ENCODE data around the gene HYAL2. TPM values are rescaled to one million over a fixed set of nuclear protein-coding genes. Genes with fewer than 3 reads are reported as not detected.
A peak's percentile ranks its signal among the peaks of the same experiment; 100 is the strongest.

Gene HYAL2
- total and polyA plus RNA-seq, 8 donors: 67.2 to 171 (median 91.3) TPM

DNA sequence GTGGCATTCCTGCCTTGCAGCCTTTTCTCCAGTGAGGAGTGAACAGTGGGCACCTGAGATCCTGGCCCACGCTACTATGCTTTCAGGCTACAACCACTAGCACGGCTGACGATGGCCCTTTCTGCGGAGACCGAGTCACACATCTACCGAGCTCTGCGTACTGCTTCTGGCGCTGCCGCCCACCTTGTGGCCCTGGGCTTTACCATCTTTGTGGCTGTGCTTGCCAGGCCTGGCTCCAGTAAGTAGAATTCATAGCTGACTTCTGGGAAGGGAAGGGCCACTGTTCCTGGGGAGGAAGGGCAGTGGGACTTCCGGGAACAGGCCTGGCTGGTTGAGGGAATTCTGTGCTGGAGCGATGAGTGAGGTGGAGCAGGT lies 28.8 kb upstream of the HYAL2 start:
- no peaks in the 10 kb centered on the region for H3K9me3 ChIP-seq
- DNase-seq (no peak), ATAC-seq (no peak)
- peaks cover 29 to 82% of the 10 kb centered on the region in 2 donors for H3K4me1 ChIP-seq
- intact Hi-C loops (cut with DNase I): no loop called here
- peak overlapping the region; percentile 69 to 78 for H3K4me3 ChIP-seq
- H3K27ac ChIP-seq: peak overlapping the region in 1 of 2 donors; percentile 97
- no peaks in the 10 kb centered on the region for H3K27me3 ChIP-seq
- peaks cover 4 to 54% of the 10 kb centered on the region in 2 donors for H3K36me3 ChIP-seq
- TF ChIP-seq, protein P1, sequence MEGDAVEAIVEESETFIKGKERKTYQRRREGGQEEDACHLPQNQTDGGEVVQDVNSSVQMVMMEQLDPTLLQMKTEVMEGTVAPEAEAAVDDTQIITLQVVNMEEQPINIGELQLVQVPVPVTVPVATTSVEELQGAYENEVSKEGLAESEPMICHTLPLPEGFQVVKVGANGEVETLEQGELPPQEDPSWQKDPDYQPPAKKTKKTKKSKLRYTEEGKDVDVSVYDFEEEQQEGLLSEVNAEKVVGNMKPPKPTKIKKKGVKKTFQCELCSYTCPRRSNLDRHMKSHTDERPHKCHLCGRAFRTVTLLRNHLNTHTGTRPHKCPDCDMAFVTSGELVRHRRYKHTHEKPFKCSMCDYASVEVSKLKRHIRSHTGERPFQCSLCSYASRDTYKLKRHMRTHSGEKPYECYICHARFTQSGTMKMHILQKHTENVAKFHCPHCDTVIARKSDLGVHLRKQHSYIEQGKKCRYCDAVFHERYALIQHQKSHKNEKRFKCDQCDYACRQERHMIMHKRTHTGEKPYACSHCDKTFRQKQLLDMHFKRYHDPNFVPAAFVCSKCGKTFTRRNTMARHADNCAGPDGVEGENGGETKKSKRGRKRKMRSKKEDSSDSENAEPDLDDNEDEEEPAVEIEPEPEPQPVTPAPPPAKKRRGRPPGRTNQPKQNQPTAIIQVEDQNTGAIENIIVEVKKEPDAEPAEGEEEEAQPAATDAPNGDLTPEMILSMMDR (IDR thresholded peaks at IDR 0.05): no peak

DNA sequence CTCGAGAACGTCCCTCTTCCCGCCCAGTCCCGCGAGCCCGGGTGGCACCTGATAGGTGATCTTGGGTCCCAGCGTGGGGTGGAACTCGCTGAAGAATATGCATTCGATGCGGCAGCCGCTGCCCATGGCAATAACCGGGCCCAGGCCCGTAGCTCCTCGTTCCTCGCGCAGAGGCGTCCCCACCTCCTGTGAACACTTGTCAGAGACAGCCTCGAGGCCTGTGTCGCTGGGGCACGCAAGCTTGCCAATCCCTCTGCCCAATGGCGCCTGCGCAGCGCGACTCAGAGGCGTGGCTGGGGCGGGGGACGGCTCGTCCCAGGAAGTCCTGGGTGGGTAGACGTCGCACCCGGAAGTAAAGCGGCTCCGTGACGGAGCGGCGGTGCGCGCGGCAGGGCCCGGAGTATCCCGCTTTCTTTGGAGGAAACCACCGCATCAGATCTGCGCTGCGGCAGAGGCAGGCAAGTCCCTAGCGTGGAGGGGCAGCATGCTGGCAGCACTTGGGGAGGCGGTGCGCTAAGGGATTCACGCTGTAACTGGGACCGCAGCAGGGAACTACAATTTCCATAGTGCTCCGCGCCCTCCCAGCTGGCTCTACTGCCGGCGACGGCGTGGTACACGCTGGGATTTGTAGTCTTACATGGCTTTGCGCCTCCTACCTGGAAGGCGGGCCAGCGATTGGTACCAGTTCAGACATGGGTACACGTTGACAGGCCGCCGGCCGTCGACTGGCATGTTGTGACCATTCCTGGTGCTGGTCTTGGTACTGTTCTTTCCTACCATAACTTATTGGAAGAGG lies 28.2 kb upstream of the HYAL2 start, which contains the start of the genes CYB561D2 and NPRL2:
Gene CYB561D2 (plus strand): TSS at position 336 of the 796 bp plus-strand sequence. CDS start 572 bp downstream, outside the sequence.
Gene NPRL2 (minus strand): TSS at position 249 of the 796 bp plus-strand sequence. CDS start 123 bp downstream, at position 126.
- intact Hi-C loops (cut with DNase I): no loop called here
- peaks cover 23 to 82% of the 10 kb centered on the region in 2 donors for H3K4me1 ChIP-seq
- TF ChIP-seq, protein P1 (IDR thresholded peaks at IDR 0.05): no peak

GRCh38 chr3:50350213-50350526 lies 27.6 kb upstream of the HYAL2 start:
- intact Hi-C loops (cut with DNase I): no loop called here
- Histone ChIP-seq H3K4me3 (peak overlapping the region; percentile 69 to 78), H3K9me3 (no peaks in the 10 kb centered on the region), H3K27me3 (no peaks in the 10 kb centered on the region), H3K36me3 (peaks cover 4 to 43% of the 10 kb centered on the region in 2 donors), H3K4me1 (peaks cover 27 to 82% of the 10 kb centered on the region in 2 donors), H3K27ac (peak overlapping the region; percentile 90 to 97)
- DNase-seq (no peak), ATAC-seq (no peak)
- TF ChIP-seq, protein P1 (IDR thresholded peaks at IDR 0.05): no peak

More for the DNA sequence above, 28.2 kb upstream of the HYAL2 start, which contains the start of the genes CYB561D2 and NPRL2:
- DNase-seq: peak; percentile 95 to 100 (median 97)
- Histone ChIP-seq H3K36me3 (peaks cover 4 to 48% of the 10 kb centered on the region in 2 donors), H3K27ac (peak within 1 kb of the TSS; percentile 90 to 97), H3K27me3 (no peaks in the 10 kb centered on the region), H3K4me3 (peak within 1 kb of the TSS; percentile 69 to 78), H3K9me3 (no peaks in the 10 kb centered on the region)
- peak; percentile 96 for ATAC-seq

DNA sequence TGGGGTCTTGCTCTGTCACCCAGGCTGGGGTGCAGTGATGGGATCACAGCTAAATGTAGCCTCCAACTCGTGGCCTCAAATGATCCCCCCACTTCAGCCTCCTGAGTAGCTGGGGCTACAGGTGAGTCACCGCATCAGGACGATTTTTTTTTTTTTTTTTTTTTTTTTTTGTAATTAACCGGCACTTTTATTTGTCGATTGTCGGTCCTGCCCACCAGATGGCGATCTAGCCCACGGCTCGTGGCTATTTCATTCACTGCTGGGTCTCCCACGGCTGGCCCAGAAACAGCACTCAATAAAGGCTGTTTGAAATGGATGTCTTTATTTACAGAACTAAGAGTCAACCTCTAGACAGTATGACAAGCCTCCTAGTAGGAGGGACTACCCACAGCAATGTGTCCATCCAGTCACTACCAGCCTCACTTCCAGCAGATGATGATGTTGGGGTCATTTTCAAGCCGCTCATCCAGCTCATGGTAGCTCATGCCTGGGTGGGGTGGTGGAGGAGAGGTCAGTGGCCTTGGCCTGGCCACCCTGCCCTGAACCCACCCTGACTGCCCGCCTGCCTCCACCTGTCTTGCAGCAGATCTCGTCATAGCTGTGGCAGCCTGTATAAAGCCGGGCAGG lies 24.8 kb upstream of the HYAL2 start:
- TF ChIP-seq, protein P1 (IDR thresholded peaks at IDR 0.05): peak; percentile 43 to 54
- Histone ChIP-seq H3K27ac (no peak overlapping the region), H3K9me3 (no peaks in the 10 kb centered on the region), H3K4me3 (no peak overlapping the region), H3K27me3 (no peaks in the 10 kb centered on the region), H3K36me3 (peaks cover 0 to 16% of the 10 kb centered on the region in 2 donors), H3K4me1 (peaks cover 28 to 64% of the 10 kb centered on the region in 2 donors)
- peak in 2 of 4 donors; percentile 69 to 86 for DNase-seq
- peak; percentile 15 for ATAC-seq
- intact Hi-C loops (cut with DNase I): loop anchor here in 1 of 2 donors (5.0 kb wide), 1 partner anchor 195 kb away; no protein-coding TSS in a partner anchor

Measured in left lung (tissue), 10 donors.